Activated gamma-delta T cell (primary cell): ENCODE data around the gene PKMYT1.

Experiments used
- DNase-seq: peaks from one replicate; lab custom pipeline; 2025; lab: John Stamatoyannopoulos, UW

Gene PKMYT1

DNA sequence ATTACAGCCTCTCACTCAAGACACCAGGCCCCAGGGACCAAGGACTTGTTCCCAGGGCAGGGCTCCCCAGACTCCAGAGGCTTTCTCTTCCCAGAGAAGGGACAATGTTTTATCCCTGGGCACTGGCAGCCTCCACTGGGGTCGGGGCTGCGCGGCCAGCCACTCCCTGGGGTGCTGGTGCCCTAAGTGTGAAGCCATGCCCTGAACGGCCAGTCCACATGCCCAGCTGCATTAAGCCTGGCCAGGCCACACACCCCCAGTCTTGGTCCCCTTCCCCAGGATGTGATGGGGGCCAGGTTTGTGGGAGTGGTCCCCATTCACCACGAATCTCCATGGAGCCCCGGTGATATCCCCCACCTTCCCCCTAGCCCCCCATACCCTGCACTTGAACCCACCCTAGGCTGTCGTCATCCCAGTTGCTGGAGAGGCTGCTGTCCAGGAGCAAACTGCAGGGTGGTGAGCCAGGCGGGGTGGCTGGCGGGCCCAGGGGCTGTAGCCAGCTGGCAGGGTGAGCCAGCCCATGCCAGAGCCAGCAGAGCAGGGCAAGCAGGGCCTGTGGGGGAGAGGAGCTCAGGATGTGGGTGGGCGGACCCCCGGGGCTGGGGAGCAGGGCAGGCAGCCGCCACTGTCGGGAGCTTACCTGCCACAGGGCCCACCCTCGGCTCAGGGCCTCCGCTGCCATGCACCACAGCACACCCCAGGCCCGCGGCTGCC, 6.5 kb downstream of the PKMYT1 start:
- no peak for DNase-seq

DNA sequence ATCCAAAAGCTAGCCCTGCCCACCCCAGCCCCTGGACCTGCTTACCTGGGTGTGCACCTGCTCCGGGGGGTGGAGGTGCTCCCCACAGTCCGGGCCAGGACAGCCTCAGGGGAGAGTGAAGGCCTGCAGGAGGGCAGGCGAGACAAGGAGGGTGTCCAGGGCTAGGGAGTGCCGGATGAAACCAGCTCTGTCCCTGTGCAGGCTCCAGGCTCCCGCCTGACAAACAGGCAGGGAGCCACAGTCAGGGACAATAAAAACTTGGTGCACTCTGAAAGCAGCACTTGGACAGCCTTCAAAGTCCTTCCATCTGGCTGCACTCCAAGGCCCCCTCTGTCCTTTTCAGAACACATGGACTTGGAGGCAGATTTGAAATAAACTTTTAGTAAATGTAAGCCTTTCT, 7.2 kb downstream of the PKMYT1 start:
- DNase-seq, result no peak

DNA sequence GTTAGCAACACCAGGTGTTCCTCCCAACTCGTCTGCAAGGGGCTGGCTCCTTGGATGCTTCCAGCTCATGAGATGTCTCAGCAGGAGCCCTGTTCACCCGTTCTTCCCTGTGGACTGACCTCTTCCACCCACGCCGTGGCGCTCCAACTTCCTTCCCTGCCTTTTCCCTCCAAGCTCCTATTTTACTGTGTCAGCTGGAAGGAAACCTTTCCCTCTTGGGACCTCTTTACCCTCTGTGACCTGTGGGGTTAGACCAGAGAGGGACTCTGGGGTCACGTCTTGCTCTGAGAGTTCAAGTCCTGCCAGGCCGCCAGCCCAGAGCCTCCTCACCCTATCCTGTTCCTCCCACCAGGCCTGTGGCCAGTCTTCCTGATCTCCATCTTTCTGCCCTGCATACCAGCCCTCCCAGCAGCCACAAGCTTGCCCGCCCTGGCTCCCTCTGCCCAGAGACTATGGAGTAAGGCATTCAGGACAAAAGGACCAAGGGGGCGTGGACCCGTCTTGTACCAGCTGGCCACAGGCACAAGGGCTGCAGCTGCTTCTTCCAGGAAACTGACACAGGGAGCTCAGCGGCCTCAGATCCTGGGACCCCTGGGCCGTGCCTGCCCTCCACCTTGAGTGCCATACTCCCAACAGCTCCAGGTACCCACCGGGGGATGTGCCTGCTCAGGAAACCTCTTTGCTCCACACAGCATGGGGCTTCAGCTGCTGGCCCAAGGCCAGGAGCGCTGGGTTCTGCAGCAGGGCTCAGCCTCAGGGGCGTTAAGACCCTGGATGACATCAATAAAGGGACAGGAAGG, 8.1 kb downstream of the PKMYT1 start:
- DNase-seq, result no peak

DNA sequence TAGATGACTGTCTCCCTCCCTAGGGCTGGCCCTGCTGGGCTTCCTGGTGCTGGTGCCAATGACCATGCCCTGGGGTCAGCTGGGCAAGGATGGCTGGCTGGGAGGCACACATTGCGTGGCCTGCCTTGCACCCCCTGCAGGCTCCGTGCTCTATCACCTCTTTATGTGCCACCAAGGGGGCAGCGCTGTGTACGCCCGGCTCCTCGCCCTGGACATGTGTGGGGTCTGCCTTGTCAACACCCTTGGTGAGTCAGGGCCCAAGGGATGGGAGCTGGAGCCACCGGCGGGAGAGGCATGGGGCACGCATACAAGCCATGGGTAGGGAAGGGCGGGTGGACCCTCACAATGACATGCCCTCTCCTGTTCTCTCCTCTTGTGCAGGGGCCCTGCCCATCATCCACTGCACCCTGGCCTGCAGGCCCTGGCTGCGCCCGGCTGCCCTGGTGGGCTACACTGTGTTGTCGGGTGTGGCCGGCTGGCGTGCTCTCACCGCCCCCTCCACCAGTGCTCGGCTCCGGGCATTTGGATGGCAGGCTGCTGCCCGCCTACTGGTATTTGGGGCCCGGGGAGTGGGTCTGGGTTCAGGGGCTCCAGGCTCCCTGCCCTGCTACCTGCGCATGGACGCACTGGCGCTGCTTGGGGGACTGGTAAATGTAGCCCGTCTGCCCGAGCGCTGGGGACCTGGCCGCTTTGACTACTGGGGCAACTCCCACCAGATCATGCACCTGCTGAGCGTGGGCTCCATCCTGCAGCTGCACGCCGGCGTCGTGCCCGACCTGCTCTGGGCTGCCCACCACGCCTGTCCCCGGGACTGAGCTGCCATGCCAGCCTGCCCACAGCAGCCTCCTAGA, 8.9 kb downstream of the PKMYT1 start:
- DNase-seq, result no peak

DNA sequence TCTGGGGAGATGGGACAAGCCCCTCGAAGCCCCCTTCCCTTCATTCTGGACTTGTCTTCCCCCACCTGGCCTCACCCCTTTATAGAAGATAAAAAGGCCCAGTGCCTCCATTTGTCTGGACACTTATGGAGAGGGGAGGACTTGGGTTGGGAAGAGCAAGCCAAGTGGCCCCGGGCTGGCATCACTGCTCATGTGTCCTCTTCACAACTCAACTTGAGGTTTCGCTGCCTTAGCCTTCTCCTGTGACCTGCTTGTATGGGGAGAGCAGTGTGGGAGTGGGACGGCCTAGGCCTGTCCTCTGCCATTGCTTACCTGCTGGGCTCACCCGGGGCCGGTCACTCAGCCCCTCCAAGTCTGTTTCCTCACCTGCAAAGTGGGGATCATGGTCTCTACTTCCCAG, 9.7 kb downstream of the PKMYT1 start:
- DNase-seq, result no peak

DNA sequence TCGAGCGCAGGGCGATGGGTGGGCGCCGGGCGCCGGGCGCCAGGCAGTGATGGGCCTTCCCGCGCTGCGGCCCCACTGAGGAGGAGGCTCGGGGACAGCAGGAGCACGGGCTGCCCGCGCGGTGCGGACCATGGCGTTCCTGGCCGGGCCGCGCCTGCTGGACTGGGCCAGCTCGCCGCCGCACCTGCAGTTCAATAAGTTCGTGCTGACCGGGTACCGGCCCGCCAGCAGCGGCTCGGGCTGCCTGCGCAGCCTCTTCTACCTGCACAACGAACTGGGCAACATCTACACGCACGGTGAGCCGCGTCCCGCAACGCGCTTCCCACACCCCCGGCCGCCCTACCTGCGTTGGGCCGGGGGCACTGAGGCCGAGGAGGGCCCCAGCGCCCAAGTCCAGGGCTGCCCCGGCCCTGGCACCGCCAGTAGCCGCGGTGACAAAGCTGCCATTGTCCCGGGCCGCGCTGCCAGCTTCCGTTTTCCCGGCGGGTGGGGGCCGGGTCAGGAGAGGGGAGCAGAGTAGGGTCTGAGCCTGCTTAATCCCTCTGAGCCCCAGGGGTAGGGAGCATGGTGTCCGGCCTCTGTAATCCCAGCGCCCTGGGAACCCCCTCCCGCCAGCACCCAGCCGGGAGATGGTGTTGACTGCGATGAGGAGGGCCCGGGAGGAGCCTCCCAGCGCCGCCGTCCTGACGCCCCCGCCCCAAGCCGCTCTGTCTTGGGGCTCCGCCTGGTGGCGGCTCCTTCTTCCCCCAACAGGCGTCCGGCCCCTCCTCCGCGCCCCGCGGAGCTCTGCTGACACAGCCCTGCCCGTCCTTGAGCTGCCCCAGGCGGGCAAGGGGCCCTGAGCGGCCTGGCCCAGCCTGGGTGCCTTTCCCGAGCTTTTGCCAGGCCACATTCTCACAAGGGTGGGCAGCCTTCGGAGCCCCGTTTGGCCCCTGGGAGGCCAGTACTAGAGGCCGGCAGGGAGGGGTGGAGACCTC, 10.4 kb downstream of the PKMYT1 start:
- DNase-seq, result peak; percentile 49

DNA sequence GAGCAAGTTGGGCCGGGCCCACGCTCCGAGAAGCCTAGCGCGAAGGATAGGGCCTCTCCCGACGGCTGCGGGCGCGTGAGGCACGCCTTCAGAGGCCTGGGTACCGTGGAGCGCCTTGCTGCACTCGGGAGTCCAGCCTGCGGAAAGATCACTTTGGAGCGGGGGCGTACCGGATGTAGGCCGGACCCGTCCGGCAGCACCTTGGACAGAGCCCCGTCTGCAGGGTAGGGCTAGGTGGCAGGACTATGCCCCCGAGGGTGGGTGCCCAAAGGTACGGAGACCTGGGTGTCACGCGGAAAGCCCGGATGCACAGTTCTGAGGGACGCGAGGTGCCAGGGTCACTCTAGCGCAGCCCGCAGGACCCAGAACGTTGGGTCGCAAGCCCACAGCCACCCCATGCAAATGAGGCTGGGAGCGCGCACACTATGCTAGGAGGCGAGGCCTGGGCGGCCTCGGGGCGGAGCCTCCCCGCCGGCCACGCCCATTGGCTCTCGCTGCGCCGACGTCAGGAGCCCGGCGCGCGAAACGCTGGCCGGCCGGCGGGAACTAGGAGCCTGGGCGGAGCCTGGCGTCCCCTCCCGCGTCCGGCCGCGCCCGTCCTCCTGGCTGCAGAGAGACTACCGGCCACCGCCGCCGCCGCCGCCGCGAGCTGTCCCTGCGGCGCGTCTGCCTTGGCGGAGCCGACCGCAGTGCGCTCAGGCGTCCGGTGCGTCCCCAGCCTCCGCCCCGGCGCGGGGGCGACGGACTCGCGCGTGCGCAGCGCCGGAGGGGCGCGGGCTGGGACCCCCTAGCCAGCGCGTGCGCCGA, 11.3 kb downstream of the PKMYT1 start, which contains the start of gene PAQR4:
Gene PAQR4 (plus strand): TSS at position 611 of the 807 bp plus-strand sequence. CDS start 327 bp downstream, outside the sequence.
- peak; percentile 63 for DNase-seq

DNA sequence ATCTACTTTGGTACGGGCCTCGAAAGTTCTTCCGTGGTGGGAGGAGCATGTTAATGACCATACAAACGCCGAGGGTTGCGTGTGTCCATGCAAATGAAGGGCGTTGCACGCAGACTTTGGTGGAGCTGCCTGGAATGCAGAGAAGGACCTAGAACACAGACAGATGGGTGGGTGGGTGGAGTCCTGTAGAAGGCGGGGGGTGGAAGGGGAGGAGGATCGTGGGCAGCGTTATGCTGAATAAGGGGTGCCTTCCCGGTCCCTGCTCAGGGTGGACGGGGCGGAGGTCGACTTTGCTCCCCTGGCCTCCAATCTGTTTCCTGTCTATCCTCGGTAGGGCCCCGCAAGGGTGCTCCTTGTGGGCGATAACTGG, 11.9 kb downstream of the PKMYT1 start:
- DNase-seq, result no peak

DNA sequence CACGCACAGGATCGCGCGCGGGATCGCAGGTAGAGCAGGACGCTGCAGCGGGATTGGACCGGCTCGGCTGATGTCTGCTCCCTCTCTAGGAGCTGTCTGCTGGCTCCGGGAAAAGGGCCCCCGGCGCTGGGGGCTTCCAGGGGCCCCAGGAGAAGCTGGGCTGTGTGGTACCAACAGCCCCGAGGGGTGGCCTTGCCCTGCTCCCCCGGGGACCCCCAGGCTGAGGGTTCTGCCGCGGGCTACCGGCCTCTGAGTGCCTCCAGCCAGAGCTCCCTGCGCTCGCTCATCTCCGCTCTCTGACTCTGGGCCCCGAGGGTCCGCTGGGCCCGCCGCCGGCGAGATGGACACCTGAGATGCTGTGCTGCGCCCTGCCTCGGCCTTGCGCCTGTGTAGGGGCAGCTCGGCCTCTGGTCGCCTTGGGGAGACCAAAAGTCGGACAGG, 12.5 kb downstream of the PKMYT1 start:
- DNase-seq, result no peak

DNA sequence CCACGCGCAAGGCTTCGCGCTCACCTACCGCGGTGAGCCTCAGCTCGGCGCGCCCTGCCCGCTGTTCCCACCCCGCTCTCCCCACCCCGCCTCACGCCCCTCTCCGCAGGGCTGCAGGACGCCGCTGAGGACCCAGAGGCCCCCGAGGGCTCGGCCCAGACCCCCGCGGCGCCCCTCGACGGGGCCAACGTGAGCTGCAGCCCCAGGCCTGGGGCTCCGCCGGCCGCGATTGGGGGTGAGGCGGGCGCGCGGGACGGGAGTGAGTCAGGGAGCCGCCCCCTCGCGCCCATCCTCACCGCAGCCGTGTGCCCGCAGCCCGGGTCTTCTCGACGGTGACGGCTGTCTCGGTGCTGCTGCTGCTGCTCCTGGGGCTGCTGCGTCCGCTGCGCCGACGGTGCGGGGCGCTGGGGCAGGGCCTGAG, 13.0 kb downstream of the PKMYT1 start:
- DNase-seq, result no peak

DNA sequence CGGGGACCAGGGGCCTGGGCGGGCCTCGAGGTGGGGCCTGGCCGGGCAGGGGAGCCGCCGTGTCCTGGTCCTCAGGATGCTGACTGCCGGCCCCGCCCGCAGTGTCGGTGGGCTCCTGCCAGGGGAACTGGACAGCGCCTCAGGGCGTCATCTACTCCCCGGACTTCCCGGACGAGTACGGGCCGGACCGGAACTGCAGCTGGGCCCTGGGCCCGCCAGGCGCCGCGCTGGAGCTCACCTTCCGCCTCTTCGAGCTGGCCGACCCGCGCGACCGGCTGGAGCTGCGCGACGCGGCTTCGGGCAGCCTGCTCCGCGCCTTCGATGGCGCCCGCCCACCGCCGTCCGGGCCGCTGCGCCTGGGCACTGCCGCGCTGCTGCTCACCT, 13.4 kb downstream of the PKMYT1 start:
- DNase-seq, result no peak

DNA sequence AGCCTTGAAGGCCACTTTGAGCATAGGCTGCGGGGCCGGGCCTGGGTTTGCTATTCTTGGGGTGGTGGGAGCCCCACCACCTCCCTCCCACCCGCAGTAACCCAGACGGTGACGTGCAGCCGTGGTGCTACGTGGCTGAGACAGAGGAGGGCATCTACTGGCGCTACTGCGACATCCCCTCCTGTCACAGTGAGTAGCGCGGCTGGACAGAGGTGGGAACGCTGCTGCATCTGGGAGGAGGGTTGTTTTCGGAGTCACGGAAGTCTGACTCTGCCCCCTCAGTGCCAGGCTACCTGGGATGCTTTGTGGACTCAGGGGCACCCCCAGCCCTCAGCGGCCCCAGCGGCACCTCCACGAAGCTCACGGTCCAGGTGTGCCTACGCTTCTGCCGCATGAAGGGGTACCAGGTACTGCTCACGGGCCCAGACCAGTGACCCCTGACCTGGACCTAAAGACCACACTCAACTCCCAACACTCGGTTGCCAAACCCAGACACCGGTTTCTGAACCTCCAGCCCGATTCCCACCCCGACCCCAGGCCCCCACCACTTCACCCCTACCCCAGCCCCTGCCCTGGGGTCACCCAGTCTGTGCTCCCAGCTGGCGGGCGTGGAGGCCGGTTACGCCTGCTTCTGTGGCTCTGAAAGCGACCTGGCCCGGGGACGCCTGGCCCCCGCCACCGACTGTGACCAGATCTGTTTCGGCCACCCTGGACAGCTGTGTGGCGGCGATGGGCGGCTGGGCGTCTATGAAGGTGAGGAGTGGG, 14.0 kb downstream of the PKMYT1 start:
- no peak for DNase-seq

DNA sequence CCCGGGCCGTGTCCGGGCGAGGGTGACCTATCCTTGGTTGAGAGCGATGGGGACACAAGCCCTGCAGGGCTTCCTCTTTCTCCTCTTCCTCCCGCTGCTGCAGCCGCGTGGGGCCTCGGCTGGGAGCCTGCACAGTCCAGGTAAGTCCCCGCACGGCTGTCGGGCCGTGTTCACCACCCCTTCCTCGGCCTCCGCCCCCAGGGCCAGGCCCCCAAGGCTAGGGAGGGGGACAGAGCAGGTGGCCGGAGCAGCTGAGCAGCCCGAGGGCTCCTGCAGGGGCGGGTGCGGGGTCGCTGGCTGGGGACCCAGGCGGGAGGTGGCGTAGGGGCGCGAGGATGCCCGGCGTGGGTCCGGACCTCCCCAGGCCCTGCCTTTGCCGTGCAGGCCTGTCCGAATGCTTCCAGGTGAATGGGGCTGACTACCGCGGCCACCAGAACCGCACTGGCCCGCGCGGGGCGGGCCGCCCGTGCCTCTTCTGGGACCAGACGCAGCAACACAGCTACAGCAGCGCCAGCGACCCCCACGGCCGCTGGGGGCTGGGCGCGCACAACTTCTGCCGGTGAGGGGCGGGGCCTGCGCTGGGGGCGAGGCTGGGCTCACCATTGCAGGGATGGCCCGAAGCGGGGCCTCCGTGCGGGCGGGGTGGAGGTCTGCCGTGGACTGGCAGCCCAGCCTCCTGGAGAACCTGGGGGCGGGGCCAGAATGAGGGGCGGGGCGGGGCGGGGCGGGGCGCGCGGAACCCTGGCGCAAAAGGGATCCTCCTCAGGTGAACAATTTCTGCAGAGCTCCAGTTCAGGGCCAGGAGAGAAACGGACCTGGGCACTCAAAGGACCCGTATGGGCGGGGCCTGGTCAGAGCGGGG, 15.5 kb downstream of the PKMYT1 start:
- DNase-seq, result peak; percentile 44

DNA sequence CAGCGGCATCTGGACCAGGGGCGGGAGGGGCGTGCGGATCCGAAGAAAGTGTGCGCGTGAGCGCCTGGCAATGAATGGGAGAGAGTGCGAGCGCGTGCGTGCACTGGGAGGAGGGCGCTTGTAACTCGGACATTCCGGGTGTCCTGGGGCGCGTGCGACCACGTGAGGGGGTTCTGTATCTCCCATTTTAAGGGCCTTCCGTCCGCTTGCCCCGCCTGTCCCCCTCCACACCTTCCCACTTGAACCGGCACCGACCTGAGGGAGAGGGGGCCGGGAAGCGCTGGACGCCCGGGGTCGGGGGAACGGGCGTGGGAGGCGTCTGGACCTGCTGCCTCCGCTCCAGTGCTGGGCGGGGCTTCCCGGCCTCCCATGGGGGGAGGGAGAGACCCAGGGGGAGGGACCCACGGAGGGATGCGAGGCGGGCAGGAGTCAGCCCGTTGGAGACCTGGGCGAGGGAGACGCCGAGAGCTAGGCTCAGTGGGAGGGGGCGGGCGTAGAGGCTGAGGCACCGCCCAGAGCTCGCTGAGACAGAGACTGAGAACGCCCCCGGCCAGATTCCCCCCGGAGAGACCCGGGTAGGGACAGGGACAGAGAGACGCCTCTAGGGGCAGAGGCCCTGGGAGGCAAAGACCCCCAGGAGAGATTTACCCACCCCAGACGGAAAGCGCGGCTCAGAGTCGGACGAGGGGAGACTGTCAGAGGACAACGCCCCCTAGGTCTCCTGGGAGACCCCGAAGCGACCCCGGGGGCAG, 16.3 kb downstream of the PKMYT1 start, which contains the start of gene KREMEN2:
Gene KREMEN2 (plus strand): TSS at position 553 of the 752 bp plus-strand sequence. CDS start 246 bp downstream, outside the sequence.
- DNase-seq, result no peak

DNA sequence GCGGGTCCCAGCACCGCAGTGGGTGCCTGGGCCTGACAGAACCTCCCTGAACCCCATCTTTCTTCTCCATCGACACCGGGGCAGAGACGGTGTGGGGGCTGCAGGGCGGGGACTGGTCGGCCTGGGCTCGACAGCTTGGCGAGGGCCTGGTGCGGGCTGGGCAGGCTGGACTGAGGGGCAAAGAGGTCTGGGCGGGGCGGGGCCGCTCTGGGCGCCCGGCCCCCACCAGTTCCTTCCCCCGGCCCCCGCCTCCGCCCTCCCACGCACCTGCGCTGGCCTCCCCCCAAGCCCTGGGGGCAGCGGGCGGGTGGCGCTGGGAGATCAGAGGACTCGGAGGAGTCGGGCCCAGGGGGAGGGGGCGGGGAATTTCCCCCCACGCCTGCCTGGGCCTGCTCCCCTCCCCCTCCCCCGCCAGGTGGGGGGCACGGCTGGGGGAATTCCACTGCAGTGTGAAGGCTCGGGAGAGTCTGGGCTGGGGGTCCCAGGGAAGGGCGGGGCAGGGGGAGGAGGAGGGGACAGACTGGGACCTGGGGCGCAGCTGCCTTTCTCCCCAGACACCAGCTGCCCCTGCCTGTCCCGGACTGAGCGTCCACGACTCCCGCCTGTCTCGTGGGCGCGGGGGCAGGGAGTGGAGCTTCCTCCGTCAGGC, 17.0 kb downstream of the PKMYT1 start:
- no peak for DNase-seq

DNA sequence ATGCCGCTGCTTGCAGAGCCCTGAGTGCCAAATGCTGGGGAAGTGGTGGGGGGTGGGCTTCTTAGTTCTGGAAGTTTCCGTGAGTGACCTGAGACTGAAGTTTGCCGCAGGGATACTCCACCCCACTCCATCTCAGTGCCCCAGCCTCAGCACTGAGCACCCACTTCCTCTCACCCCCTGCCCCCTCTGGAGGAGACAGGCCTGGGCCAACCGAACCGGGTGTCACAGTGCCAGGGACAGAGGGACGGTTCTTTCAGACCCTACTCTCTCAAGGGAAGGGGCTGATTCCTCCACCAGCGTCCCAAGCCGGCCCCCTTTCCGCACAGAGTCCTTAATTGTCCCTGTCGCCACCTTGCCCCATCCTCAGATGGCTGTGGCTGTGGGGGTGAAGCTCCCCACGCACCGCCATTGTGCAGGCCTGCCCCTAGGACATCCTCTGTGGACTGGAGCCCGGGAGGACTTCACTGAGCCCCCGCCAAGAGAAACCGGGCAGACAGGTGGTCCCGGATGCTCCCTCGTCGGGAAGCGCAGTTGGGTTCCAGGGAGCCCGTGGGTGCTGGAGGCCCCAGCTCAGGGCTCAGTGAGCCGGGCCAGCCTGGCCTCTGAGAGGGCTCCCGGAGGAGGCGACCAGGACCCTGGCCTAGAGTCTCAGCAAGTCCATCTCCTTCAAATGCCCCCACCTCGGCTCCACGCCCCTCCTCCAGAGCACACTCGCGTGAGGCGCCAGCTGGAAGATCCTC, 17.7 kb downstream of the PKMYT1 start:
- no peak for DNase-seq
